ENCODE data around the gene VANGL2. TPM values are rescaled to one million over a fixed set of nuclear protein-coding genes. Genes with fewer than 3 reads are reported as not detected.

VANGL2 gene
- polyA plus RNA-seq, 3 donors = 0.01 TPM; not detected in 2

DNA sequence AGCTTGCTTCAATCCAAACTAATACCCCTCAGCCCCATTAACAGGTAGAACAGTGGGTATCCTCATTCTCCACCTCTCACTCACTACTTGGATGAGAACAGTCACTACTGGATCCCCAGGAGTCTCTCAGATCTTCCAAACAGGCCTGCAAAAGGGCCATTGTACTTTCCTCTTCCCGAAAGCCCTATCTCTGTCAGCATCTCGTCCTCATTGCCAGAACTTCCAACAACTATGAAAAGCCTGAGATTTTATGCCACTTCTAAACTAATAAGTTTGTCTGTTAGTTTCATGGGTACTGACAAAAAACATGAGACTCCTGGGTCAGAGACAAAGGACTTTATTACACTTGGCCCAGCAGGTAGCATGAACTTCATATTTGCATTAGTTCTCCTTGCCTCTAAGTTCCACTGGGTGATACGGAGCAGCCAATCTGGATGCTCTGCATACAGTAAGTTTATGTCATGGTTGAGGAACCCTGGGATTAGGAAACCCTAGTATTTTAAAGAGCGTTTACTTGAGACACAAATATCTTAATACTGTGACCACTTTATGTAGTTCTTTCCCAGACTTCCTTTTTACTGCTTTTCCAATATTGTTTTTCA lies 38.1 kb downstream of the VANGL2 start:
- peak overlapping the region; percentile 40 for H3K9ac ChIP-seq (ENCODE audit: insufficient read depth, low read length, poor library complexity, severe bottlenecking)
- Mint-ChIP-seq H3K36me3 (no peaks in the 10 kb centered on the region), H3K4me3 (peak overlapping the region in 1 of 2 donors; percentile 75), H3K27ac (peak overlapping the region in 1 of 7 donors; percentile 83), H3K9me3 (peaks cover 0 to 3% (median 0%) of the 10 kb centered on the region in 7 donors), H3K4me1 (peaks cover 6% of the 10 kb centered on the region), H3K27me3 (ENCODE audit: low read depth in 3 of 3) (peaks cover 0 to 4% (median 2%) of the 10 kb centered on the region in 3 donors)
- H3K79me2 ChIP-seq (ENCODE audit: insufficient read depth, low read length) = no peaks in the 10 kb centered on the region
- peak overlapping the region in 1 of 2 donors; percentile 28 for H3K27ac ChIP-seq (ENCODE audit: low read depth in 1 of 2, low read length in 2 of 2)
- intact Hi-C loops (cut with micrococcal nuclease) = no loop called here
- H3K4me3 ChIP-seq (replicated peaks in 1 of 3; ENCODE audit: low read depth in 2 of 3, low read length in 3 of 3) = peak overlapping the region in 1 of 3 experiments; percentile 59
- peak overlapping the region; percentile 80 for H2AFZ ChIP-seq (ENCODE audit: insufficient read depth, low read depth, low read length, poor library complexity, severe bottlenecking)
- WGBS (ENCODE audit: insufficient coverage) = no CpG with 5 or more reads among the region's 4 CpGs
- H3K4me1 ChIP-seq (ENCODE audit: control insufficient read depth in 1 of 2, insufficient read depth in 2 of 2, low read length in 2 of 2) = peaks cover 0 to 10% of the 10 kb centered on the region in 2 donors
- DNase-seq = no peak
- peak overlapping the region; percentile 67 for H3K4me2 ChIP-seq (replicated peaks; ENCODE audit: extremely low read depth, low read length, poor library complexity, severe bottlenecking)
- no peaks in the 10 kb centered on the region for H4K20me1 ChIP-seq (ENCODE audit: insufficient read depth, low read length)
- no peaks in the 10 kb centered on the region for H3K27me3 ChIP-seq (ENCODE audit: control insufficient read depth in 2 of 2, insufficient read depth in 2 of 2, low read length in 2 of 2)
- TF ChIP-seq, protein P1, sequence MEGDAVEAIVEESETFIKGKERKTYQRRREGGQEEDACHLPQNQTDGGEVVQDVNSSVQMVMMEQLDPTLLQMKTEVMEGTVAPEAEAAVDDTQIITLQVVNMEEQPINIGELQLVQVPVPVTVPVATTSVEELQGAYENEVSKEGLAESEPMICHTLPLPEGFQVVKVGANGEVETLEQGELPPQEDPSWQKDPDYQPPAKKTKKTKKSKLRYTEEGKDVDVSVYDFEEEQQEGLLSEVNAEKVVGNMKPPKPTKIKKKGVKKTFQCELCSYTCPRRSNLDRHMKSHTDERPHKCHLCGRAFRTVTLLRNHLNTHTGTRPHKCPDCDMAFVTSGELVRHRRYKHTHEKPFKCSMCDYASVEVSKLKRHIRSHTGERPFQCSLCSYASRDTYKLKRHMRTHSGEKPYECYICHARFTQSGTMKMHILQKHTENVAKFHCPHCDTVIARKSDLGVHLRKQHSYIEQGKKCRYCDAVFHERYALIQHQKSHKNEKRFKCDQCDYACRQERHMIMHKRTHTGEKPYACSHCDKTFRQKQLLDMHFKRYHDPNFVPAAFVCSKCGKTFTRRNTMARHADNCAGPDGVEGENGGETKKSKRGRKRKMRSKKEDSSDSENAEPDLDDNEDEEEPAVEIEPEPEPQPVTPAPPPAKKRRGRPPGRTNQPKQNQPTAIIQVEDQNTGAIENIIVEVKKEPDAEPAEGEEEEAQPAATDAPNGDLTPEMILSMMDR (IDR thresholded peaks at IDR 0.05) = no peak
- H3K36me3 ChIP-seq (replicated peaks in 1 of 2; ENCODE audit: control insufficient read depth in 1 of 2, insufficient read depth in 2 of 2, low read length in 2 of 2) = no peaks in the 10 kb centered on the region
- no peaks in the 10 kb centered on the region for H3K9me3 ChIP-seq (replicated peaks in 1 of 2; ENCODE audit: control insufficient read depth in 1 of 2, insufficient read depth in 1 of 2, low read length in 2 of 2)

DNA sequence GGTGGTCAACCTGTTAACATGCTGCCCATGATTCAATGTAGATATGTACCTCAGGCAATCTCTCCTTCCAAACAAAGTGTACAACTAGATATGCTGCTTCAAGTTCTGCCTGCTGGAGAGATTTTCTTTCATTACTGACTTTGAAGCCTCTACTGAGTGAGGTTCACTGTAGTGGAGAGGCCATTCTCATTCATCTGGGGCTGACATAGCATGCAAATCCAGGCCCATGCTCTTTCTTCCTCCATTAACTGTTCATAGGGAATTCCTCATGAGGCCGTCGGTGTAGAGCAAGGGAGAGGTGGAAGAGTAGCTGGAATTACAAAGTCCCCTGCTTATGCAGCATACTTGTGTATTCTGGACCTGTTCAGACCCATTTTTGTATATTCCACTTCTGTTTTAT lies 38.6 kb downstream of the VANGL2 start:
- Histone ChIP-seq H4K20me1 (ENCODE audit: insufficient read depth, low read length) (no peaks in the 10 kb centered on the region), H3K4me2 (replicated peaks; ENCODE audit: extremely low read depth, low read length, poor library complexity, severe bottlenecking) (no peak overlapping the region), H3K27ac (ENCODE audit: low read depth in 1 of 2, low read length in 2 of 2) (no peak overlapping the region), H3K79me2 (ENCODE audit: insufficient read depth, low read length) (no peaks in the 10 kb centered on the region), H3K27me3 (ENCODE audit: control insufficient read depth in 2 of 2, insufficient read depth in 2 of 2, low read length in 2 of 2) (no peaks in the 10 kb centered on the region), H3K36me3 (replicated peaks in 1 of 2; ENCODE audit: control insufficient read depth in 1 of 2, insufficient read depth in 2 of 2, low read length in 2 of 2) (no peaks in the 10 kb centered on the region), H3K9me3 (replicated peaks in 1 of 2; ENCODE audit: control insufficient read depth in 1 of 2, insufficient read depth in 1 of 2, low read length in 2 of 2) (no peaks in the 10 kb centered on the region), H3K4me1 (ENCODE audit: control insufficient read depth in 1 of 2, insufficient read depth in 2 of 2, low read length in 2 of 2) (peaks cover 0 to 10% of the 10 kb centered on the region in 2 donors), H3K9ac (ENCODE audit: insufficient read depth, low read length, poor library complexity, severe bottlenecking) (no peak overlapping the region), H3K4me3 (replicated peaks in 1 of 3; ENCODE audit: low read depth in 2 of 3, low read length in 3 of 3) (no peak overlapping the region), H2AFZ (ENCODE audit: insufficient read depth, low read depth, low read length, poor library complexity, severe bottlenecking) (no peak overlapping the region)
- WGBS (ENCODE audit: insufficient coverage) = no CpG with 5 or more reads among the region's 2 CpGs
- H3K27ac Mint-ChIP-seq = no peak overlapping the region
- DNase-seq = no peak
- H3K4me1 Mint-ChIP-seq = peaks cover 6% of the 10 kb centered on the region
- TF ChIP-seq, protein P1 (IDR thresholded peaks at IDR 0.05) = no peak
- H3K36me3 Mint-ChIP-seq = no peaks in the 10 kb centered on the region
- intact Hi-C loops (cut with micrococcal nuclease) = no loop called here
- no peak overlapping the region for H3K4me3 Mint-ChIP-seq
- peaks cover 0 to 4% (median 2%) of the 10 kb centered on the region in 3 donors for H3K27me3 Mint-ChIP-seq (ENCODE audit: low read depth in 3 of 3)
- H3K9me3 Mint-ChIP-seq = peaks cover 0 to 3% (median 0%) of the 10 kb centered on the region in 7 donors
